ENCODE measurements around the gene SCAPER. TPM values are rescaled to one million over a fixed set of nuclear protein-coding genes. Genes with fewer than 3 reads are reported as not detected.

SCAPER gene
- total RNA-seq, 1 experiment from 2014 or later, result 15.3 TPM

DNA sequence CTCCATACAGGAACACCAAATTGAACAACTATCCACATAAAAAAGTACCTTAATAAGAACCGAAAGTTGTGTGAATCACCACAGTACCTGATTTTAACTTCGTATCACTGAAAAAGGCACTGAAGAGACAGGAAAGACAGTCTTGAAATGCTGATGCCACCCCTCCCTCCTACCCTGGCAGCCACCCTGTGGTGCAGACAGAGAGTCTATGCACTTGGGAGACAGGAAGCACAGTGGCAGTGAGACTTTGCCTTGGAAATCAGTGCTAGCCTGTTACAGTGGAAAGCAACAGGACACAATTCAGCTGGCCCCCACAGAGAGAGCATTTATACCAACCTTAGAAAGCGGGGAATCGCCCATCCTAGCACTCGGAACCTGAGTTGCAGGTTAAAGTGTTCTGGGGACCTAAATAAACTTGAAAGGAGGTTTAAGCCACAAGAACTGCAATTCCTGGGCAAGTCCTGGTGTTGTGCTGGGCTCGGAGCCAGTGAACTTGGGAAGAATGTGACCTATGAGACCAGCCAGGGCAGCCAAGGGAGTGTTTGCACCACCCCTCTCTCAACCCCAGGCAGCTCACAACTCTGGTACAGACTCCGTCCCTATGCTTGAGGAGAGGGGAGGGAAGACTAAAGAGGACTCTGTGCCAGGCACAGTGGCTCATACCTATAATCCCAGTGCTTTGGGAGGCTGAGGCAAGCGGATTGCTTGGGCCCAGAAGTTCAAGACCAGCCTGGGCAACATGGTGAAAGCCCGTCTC, 328.4 kb downstream of the SCAPER start:
- BruUV-seq (replicated peaks), result no TSS peak
- Histone ChIP-seq H3K27me3 (ENCODE audit: control insufficient read depth, insufficient read depth, low read length) (no peaks in the 10 kb centered on the region), H3K4me1 (ENCODE audit: control insufficient read depth, insufficient read depth, low read length) (no peaks in the 10 kb centered on the region; the same call in 1 of the 2 replicates), H3K4me3 (ENCODE audit: low read depth in 2 of 2, low read length in 2 of 2) (no peak overlapping the region), H3K9me3 (ENCODE audit: control insufficient read depth, insufficient read depth, low read depth, low read length) (no peaks in the 10 kb centered on the region), H3K27ac (ENCODE audit: low read length) (no peak overlapping the region), H3K36me3 (ENCODE audit: control insufficient read depth, insufficient read depth, low read length) (no peaks in the 10 kb centered on the region)
- intact Hi-C loops (cut with micrococcal nuclease; ENCODE audit: unreplicated experiment), result no loop called here
- ChIA-PET POLR2A (no interaction called here), CTCF (no interaction called here)
- ATAC-seq, result no peak; the same call in 1 of the 2 replicates
- TF ChIP-seq, protein P1, sequence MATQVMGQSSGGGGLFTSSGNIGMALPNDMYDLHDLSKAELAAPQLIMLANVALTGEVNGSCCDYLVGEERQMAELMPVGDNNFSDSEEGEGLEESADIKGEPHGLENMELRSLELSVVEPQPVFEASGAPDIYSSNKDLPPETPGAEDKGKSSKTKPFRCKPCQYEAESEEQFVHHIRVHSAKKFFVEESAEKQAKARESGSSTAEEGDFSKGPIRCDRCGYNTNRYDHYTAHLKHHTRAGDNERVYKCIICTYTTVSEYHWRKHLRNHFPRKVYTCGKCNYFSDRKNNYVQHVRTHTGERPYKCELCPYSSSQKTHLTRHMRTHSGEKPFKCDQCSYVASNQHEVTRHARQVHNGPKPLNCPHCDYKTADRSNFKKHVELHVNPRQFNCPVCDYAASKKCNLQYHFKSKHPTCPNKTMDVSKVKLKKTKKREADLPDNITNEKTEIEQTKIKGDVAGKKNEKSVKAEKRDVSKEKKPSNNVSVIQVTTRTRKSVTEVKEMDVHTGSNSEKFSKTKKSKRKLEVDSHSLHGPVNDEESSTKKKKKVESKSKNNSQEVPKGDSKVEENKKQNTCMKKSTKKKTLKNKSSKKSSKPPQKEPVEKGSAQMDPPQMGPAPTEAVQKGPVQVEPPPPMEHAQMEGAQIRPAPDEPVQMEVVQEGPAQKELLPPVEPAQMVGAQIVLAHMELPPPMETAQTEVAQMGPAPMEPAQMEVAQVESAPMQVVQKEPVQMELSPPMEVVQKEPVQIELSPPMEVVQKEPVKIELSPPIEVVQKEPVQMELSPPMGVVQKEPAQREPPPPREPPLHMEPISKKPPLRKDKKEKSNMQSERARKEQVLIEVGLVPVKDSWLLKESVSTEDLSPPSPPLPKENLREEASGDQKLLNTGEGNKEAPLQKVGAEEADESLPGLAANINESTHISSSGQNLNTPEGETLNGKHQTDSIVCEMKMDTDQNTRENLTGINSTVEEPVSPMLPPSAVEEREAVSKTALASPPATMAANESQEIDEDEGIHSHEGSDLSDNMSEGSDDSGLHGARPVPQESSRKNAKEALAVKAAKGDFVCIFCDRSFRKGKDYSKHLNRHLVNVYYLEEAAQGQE (IDR thresholded peaks at IDR 0.05; ENCODE audit: insufficient read depth in 1 of 2, low read depth in 2 of 2, low read length in 1 of 2), result no peak
- TF ChIP-seq TCF7L2 (IDR thresholded peaks at IDR 0.05; ENCODE audit: low read depth, low read length) (no peak), SIN3A (IDR thresholded peaks at IDR 0.05; ENCODE audit: borderline replicate concordance, insufficient read depth, low read depth, low read length) (no peak), POLR2AphosphoS5 (IDR thresholded peaks at IDR 0.05; ENCODE audit: low read depth, low read length) (no peak)
- TF ChIP-seq, protein P2, sequence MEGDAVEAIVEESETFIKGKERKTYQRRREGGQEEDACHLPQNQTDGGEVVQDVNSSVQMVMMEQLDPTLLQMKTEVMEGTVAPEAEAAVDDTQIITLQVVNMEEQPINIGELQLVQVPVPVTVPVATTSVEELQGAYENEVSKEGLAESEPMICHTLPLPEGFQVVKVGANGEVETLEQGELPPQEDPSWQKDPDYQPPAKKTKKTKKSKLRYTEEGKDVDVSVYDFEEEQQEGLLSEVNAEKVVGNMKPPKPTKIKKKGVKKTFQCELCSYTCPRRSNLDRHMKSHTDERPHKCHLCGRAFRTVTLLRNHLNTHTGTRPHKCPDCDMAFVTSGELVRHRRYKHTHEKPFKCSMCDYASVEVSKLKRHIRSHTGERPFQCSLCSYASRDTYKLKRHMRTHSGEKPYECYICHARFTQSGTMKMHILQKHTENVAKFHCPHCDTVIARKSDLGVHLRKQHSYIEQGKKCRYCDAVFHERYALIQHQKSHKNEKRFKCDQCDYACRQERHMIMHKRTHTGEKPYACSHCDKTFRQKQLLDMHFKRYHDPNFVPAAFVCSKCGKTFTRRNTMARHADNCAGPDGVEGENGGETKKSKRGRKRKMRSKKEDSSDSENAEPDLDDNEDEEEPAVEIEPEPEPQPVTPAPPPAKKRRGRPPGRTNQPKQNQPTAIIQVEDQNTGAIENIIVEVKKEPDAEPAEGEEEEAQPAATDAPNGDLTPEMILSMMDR (IDR thresholded peaks at IDR 0.05), result no peak
- in situ Hi-C loops (cut with HindIII; ENCODE audit: low pct_unique_long_range_greater_than_20kb, low sequenced_read_pairs), result no loop called here
- DNase-seq (ENCODE audit: low read depth, low spot score), result no peak

- no peak overlapping the region for H3K4me3 ChIP-seq (ENCODE audit: low read depth in 2 of 2, low read length in 2 of 2)
- no TSS peak for BruUV-seq (replicated peaks)
- no peaks in the 10 kb centered on the region for H3K27me3 ChIP-seq (ENCODE audit: control insufficient read depth, insufficient read depth, low read length)
- ATAC-seq, result no peak
- TF ChIP-seq POLR2AphosphoS5 (IDR thresholded peaks at IDR 0.05; ENCODE audit: low read depth, low read length) (no peak), SIN3A (IDR thresholded peaks at IDR 0.05; ENCODE audit: borderline replicate concordance, insufficient read depth, low read depth, low read length) (no peak), TCF7L2 (IDR thresholded peaks at IDR 0.05; ENCODE audit: low read depth, low read length) (no peak)
- TF ChIP-seq, protein P2 (IDR thresholded peaks at IDR 0.05), result no peak
- TF ChIP-seq, protein P1 (IDR thresholded peaks at IDR 0.05; ENCODE audit: insufficient read depth in 1 of 2, low read depth in 2 of 2, low read length in 1 of 2), result no peak
- H3K9me3 ChIP-seq (ENCODE audit: control insufficient read depth, insufficient read depth, low read depth, low read length), result no peaks in the 10 kb centered on the region
- in situ Hi-C loops (cut with HindIII; ENCODE audit: low pct_unique_long_range_greater_than_20kb, low sequenced_read_pairs) (no loop called here), intact Hi-C loops (cut with micrococcal nuclease; ENCODE audit: unreplicated experiment) (no loop called here)
- H3K4me1 ChIP-seq (ENCODE audit: control insufficient read depth, insufficient read depth, low read length), result no peaks in the 10 kb centered on the region; the same call in 1 of the 2 replicates
- CTCF ChIA-PET, result no interaction called here
- no peaks in the 10 kb centered on the region for H3K36me3 ChIP-seq (ENCODE audit: control insufficient read depth, insufficient read depth, low read length)
- no peak for DNase-seq (ENCODE audit: low read depth, low spot score)
- POLR2A ChIA-PET, result no interaction called here
- no peak overlapping the region for H3K27ac ChIP-seq (ENCODE audit: low read length)
Observed at GRCh38 chr15:76575679-76576078, 329.5 kb downstream of the SCAPER start.
